Spleen (tissue), 7 donors: ENCODE data around the gene LBR.

Experiments
- POLR2A ChIP-seq, 3 donors: fragments of 450-650 bp; IDR thresholded peaks; one replicate each; pipeline ENCODE4 v1.5.1; 2017; ENCODE audit warnings: antibody characterized with exemption in 3 of 3, mild to moderate bottlenecking in 1 of 3
- POLR2AphosphoS5 ChIP-seq, 3 donors: sonication (generic); formaldehyde crosslinking; IDR thresholded peaks; one replicate each; pipeline ENCODE4 v1.5.1; 2017; ENCODE audit warnings: antibody characterized with exemption in 3 of 3
- TF ChIP-seq, protein P1 (sequence below), 11 experiments: fragments of 200-600 bp in 7 of 11; fragments of 450-650 bp in 4 of 11; sonication (generic) in 4 of 11; IDR thresholded peaks in 8 of 11; conservative IDR thresholded peaks in 3 of 11; 1 replicate in 7 of 11; 2 replicates in 4 of 11; pipeline versions ENCODE4 v1.4.0 to v1.8.0; 2016 to 2021; ENCODE audit warnings: antibody characterized with exemption in 11 of 11, inconsistent platforms in 4 of 11, mild to moderate bottlenecking in 1 of 11
- donor health status: DM: no; HTN: no; CAD: no; lungs with moderate emphysema.
- donor health status: DM: no; HTN: no; CAD: no.
- donor health status: DM: no; HTN: no; CAD: no.

DNA sequence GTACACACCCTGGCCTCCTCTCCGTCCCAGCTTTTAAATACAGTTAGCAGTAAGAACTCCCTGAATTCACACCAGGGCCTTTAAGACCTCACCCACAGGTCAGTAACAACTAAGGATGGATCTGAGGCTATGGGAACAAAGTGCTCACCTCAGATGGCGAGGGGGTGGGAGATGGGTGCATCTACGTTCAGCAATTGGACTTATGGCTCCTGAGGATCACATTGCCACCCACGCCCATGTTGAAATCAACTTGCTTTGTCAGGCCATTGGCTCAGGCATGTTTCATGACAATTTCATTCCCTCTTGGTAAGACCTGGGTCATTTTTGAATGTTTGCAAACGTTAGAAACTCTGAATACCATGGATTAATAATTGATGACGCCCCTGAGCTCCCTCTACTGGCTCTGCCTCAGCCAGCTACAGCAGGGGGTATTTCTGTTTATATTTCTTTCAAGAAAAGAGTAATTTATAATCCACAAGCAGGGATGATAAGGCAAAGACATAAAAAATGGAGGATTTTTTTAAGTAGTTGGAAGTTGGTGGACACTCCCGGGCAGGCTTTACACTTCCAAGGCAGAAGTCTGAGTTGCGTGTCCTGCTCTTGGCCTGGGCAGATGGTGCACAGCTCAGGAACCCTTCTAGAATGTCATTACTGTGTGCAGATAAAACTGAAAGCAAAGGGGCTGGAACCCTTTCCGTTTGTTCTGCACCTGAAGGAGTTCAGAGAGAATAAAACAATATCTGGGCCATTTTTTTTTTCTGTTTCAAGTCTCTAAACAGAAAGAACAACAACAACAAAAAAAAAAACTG, 13.7 kb upstream of the LBR start:
- TF ChIP-seq, protein P1, sequence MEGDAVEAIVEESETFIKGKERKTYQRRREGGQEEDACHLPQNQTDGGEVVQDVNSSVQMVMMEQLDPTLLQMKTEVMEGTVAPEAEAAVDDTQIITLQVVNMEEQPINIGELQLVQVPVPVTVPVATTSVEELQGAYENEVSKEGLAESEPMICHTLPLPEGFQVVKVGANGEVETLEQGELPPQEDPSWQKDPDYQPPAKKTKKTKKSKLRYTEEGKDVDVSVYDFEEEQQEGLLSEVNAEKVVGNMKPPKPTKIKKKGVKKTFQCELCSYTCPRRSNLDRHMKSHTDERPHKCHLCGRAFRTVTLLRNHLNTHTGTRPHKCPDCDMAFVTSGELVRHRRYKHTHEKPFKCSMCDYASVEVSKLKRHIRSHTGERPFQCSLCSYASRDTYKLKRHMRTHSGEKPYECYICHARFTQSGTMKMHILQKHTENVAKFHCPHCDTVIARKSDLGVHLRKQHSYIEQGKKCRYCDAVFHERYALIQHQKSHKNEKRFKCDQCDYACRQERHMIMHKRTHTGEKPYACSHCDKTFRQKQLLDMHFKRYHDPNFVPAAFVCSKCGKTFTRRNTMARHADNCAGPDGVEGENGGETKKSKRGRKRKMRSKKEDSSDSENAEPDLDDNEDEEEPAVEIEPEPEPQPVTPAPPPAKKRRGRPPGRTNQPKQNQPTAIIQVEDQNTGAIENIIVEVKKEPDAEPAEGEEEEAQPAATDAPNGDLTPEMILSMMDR (IDR thresholded peaks at IDR 0.05 in 8 of 11, conservative IDR thresholded peaks at IDR 0.05 in 3 of 11), result peak in 2 of 11 experiments; percentile 6 to 18
- TF ChIP-seq POLR2AphosphoS5 (IDR thresholded peaks at IDR 0.05) (no peak), POLR2A (IDR thresholded peaks at IDR 0.05) (no peak)
